Retinal pigment epithelial cell (primary cell): ENCODE measurements around the gene RLN3.
"Not testable (repeated sequence)": the region's sequence is repeated elsewhere in the genome, so short reads cannot be mapped to it uniquely, and the experiment has no call there.

Experiments used
- DNase-seq: peaks from one replicate; pipeline ENCODE4 v3.0.0-alpha.2; 2010; ENCODE audit warnings: low read depth
- H3K4me3 ChIP-seq: 2 replicates; pipeline ENCODE4 v1.5.1; 2011; ENCODE audit warnings: mild to moderate bottlenecking, low read length, control low read depth, moderate library complexity
- CTCF ChIP-seq: conservative IDR thresholded peaks from 2 replicates; pipeline ENCODE4 v1.5.1; 2011; ENCODE audit warnings: low read depth, low read length, control low read depth, inconsistent platforms

The RLN3 gene

GRCh38 chr19:14035706-14036105 is 7.8 kb downstream of the RLN3 start:
- TF ChIP-seq CTCF, result no peak
- no peak for DNase-seq
- H3K4me3 ChIP-seq, result no peak overlapping the region

- H3K4me3 ChIP-seq, result no peak overlapping the region
- no peak for DNase-seq
- TF ChIP-seq CTCF, result no peak
Measured at GRCh38 chr19:14039181-14039580, 11.2 kb downstream of the RLN3 start.

- H3K4me3 ChIP-seq, DNase-seq: not testable (repeated sequence)
- peak; percentile 70 for TF ChIP-seq CTCF
Measured at GRCh38 chr19:14042659-14043608, 15.0 kb downstream of the RLN3 start.

GRCh38 chr19:14047866-14048265 is 19.9 kb downstream of the RLN3 start:
- H3K4me3 ChIP-seq, DNase-seq: not testable (repeated sequence)

GRCh38 chr19:14048443-14049153 is 20.6 kb downstream of the RLN3 start:
- TF ChIP-seq CTCF, result peak; percentile 90
- no peak overlapping the region for H3K4me3 ChIP-seq
- DNase-seq, result no peak

GRCh38 chr19:14050512-14050911 is 22.6 kb downstream of the RLN3 start:
- H3K4me3 ChIP-seq, result no peak overlapping the region
- no peak for DNase-seq
- TF ChIP-seq CTCF, result no peak

- H3K4me3 ChIP-seq, DNase-seq: not testable (repeated sequence)
Measured at GRCh38 chr19:14050961-14051360, 23.0 kb downstream of the RLN3 start.

GRCh38 chr19:14051980-14052379 is 24.0 kb downstream of the RLN3 start:
- TF ChIP-seq CTCF, result no peak
- DNase-seq, result no peak
- H3K4me3 ChIP-seq, result no peak overlapping the region
